Kidney (tissue), 14 donors: ENCODE measurements around the gene ITPR1. TPM values are rescaled to one million over a fixed set of nuclear protein-coding genes. Genes with fewer than 3 reads are reported as not detected.

Experiments
- DNase-seq, 5 donors: peaks; one replicate each; pipeline ENCODE4 v3.0.0-alpha.2; 2013 to 2020
- FAIRE-seq: peaks from 2 replicates; lab custom pipeline; 2012; peaks lifted over from hg19 to GRCh38; lab: Jason Lieb, UNC
- H3K27ac ChIP-seq, 2 donors: one replicate each; pipeline ENCODE4 v1.7.0; 2013; ENCODE audit warnings: low read depth in 2 of 2, low read length in 2 of 2, inconsistent platforms in 1 of 2
- H3K27me3 ChIP-seq: one replicate; pipeline ENCODE4 v1.7.1; 2013; ENCODE audit warnings: low read length, inconsistent platforms; ENCODE audit not compliant: control insufficient read depth, insufficient read depth
- H3K36me3 ChIP-seq, 3 donors: one replicate each; pipeline versions ENCODE4 v1.7.0 to v1.7.1; 2013; ENCODE audit warnings: low read length in 3 of 3, control low read depth in 1 of 3, inconsistent platforms in 1 of 3; ENCODE audit not compliant: insufficient read depth in 3 of 3, control insufficient read depth in 2 of 3
- H3K4me1 ChIP-seq, 3 donors: one replicate each; pipeline versions ENCODE4 v1.7.0 to v1.7.1; 2013; ENCODE audit warnings: low read length in 3 of 3, inconsistent platforms in 1 of 3, low read depth in 1 of 3; ENCODE audit not compliant: control insufficient read depth in 2 of 3, insufficient read depth in 2 of 3
- H3K4me3 ChIP-seq, 3 donors: one replicate each; pipeline versions ENCODE4 v1.7.0 to v1.8.1; 2013; ENCODE audit warnings: low read length in 3 of 3, control low read depth in 1 of 3, inconsistent platforms in 1 of 3
- H3K9ac ChIP-seq, 3 donors: one replicate each; pipeline versions ENCODE4 v1.7.0 to v1.7.1; 2013; ENCODE audit warnings: low read length in 3 of 3, control low read depth in 1 of 3, inconsistent platforms in 1 of 3
- H3K9me3 ChIP-seq, 3 donors: one replicate each; pipeline versions ENCODE4 v1.7.0 to v1.7.1; 2013; ENCODE audit warnings: low read length in 3 of 3, control low read depth in 1 of 3, inconsistent platforms in 1 of 3; ENCODE audit not compliant: control insufficient read depth in 2 of 3, insufficient read depth in 1 of 3
- intact Hi-C: fragments of 100-400 bp; cut with DNase I; formaldehyde crosslinking; loops from one replicate; pipeline ENCODE4 v1.11.1; 2022
- polyA plus RNA-seq: library from polyadenylated mRNA; stranded (reverse); fragments of 350-450 nt; fragmentation: Illumina TruSeq; extraction: RNeasy Lipid Tissue Mini Kit (QIAGEN cat#74804); gene quantifications from one replicate; pipeline ENCODE4 v1.2.3, GENCODE V29; 2014; ENCODE audit warnings: low read depth, low replicate concordance; ENCODE audit not compliant: insufficient read depth
- total RNA-seq: library from RNA; stranded (reverse); fragmentation: NEBNext Ultra II Directional; extraction: Animal tissue kit (Norgen Biotek cat#: 25700); gene quantifications from one replicate; pipeline ENCODE4 v1.2.1, GENCODE V29; 2021
- TF ChIP-seq, protein P1 (sequence below): IDR thresholded peaks from 3 replicates; pipeline ENCODE4 v1.5.1; 2012; ENCODE audit warnings: mild to moderate bottlenecking, moderate library complexity, borderline replicate concordance; ENCODE audit not compliant: insufficient read depth; ENCODE audit errors: extremely low read depth
- donor health status: control.
- donor health status: control.
- donor health status: control.
- donor health status: control.
- donor health status: control.
- donor health status: DM: yes; HTN: yes; CAD: no.
- donor health status: Normal renal cell carcinoma (clear cell type).

Gene ITPR1
- total and polyA plus RNA-seq, 2 donors from 2014 or later: 30.2 to 81.2 TPM

DNA sequence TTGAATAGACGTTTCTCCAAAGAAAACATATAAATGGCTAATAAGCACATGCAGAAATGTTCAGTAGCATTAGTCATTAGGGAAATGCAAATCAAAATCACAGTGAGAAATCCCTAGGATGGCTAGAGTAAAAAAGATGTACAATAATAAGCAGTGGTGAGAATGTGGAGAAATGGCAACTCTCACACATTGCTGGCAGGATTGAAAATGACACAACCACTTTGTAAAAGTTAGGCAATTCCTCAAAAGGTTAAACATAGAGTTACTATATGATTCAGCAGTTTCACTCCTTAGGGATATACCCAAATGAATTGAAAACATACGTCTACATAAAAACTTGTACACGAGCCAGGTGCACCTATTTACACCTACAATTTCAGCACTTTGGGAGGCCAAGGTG, 108.7 kb downstream of the ITPR1 start:
- Histone ChIP-seq H3K27ac (no peak overlapping the region), H3K4me3 (no peak overlapping the region)
- intact Hi-C loops: no loop called here

GRCh38 chr3:4604693-4605092, 111.5 kb downstream of the ITPR1 start:
- H3K9ac ChIP-seq: no peak overlapping the region
- no peak overlapping the region for H3K4me3 ChIP-seq
- H3K36me3 ChIP-seq: no peaks in the 10 kb centered on the region
- no peaks in the 10 kb centered on the region for H3K27me3 ChIP-seq
- peaks cover 0 to 9% (median 0%) of the 10 kb centered on the region in 3 donors for H3K4me1 ChIP-seq
- TF ChIP-seq, protein P1, sequence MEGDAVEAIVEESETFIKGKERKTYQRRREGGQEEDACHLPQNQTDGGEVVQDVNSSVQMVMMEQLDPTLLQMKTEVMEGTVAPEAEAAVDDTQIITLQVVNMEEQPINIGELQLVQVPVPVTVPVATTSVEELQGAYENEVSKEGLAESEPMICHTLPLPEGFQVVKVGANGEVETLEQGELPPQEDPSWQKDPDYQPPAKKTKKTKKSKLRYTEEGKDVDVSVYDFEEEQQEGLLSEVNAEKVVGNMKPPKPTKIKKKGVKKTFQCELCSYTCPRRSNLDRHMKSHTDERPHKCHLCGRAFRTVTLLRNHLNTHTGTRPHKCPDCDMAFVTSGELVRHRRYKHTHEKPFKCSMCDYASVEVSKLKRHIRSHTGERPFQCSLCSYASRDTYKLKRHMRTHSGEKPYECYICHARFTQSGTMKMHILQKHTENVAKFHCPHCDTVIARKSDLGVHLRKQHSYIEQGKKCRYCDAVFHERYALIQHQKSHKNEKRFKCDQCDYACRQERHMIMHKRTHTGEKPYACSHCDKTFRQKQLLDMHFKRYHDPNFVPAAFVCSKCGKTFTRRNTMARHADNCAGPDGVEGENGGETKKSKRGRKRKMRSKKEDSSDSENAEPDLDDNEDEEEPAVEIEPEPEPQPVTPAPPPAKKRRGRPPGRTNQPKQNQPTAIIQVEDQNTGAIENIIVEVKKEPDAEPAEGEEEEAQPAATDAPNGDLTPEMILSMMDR: no peak
- H3K9me3 ChIP-seq: no peaks in the 10 kb centered on the region
- no peak for FAIRE-seq
- intact Hi-C loops: no loop called here
- peak in 1 of 5 donors; percentile 8 for DNase-seq
- H3K27ac ChIP-seq: no peak overlapping the region

More for the DNA sequence above, 108.7 kb downstream of the ITPR1 start:
- FAIRE-seq (no peak), DNase-seq (no peak)
- H3K9me3 ChIP-seq: no peaks in the 10 kb centered on the region
- H3K27me3 ChIP-seq: no peaks in the 10 kb centered on the region
- TF ChIP-seq, protein P1: no peak
- H3K9ac ChIP-seq: no peak overlapping the region
- peaks cover 0 to 5% (median 0%) of the 10 kb centered on the region in 3 donors for H3K4me1 ChIP-seq
- H3K36me3 ChIP-seq: no peaks in the 10 kb centered on the region

GRCh38 chr3:4606911-4607310, 113.8 kb downstream of the ITPR1 start:
- Histone ChIP-seq H3K27ac (no peak overlapping the region), H3K27me3 (no peaks in the 10 kb centered on the region), H3K4me3 (no peak overlapping the region), H3K9ac (no peak overlapping the region), H3K4me1 (peaks cover 0 to 9% (median 0%) of the 10 kb centered on the region in 3 donors), H3K9me3 (no peaks in the 10 kb centered on the region), H3K36me3 (no peaks in the 10 kb centered on the region)
- FAIRE-seq (no peak), DNase-seq (peak in 2 of 5 donors; percentile 26 to 46)
- TF ChIP-seq, protein P1: no peak
- intact Hi-C loops: no loop called here

GRCh38 chr3:4613366-4613765, 120.2 kb downstream of the ITPR1 start:
- intact Hi-C loops: no loop called here
- H3K9ac ChIP-seq: no peak overlapping the region
- TF ChIP-seq, protein P1: no peak

More at GRCh38 chr3:4613366-4613765, 120.2 kb downstream of the ITPR1 start:
- FAIRE-seq (no peak), DNase-seq (peak in 1 of 5 donors; percentile 5)
- Histone ChIP-seq H3K4me3 (no peak overlapping the region), H3K27me3 (no peaks in the 10 kb centered on the region), H3K9me3 (no peaks in the 10 kb centered on the region), H3K4me1 (no peaks in the 10 kb centered on the region), H3K27ac (no peak overlapping the region), H3K36me3 (no peaks in the 10 kb centered on the region)
